Upper lobe of left lung (tissue), 6 donors: Measurements from ENCODE around the gene FBXO48. TPM values are rescaled to one million over a fixed set of nuclear protein-coding genes. Genes with fewer than 3 reads are reported as not detected.
"Not testable (repeated sequence)": the region's sequence is repeated elsewhere in the genome, so short reads cannot be mapped to it uniquely, and the experiment has no call there.

Experiments used
- ATAC-seq, 2 donors: fragments of 200-7000 bp; cut with Tn5 transposase; one replicate each; pipeline ENCODE4 v1.9.1; 2022; ENCODE audit warnings: mild to moderate bottlenecking in 2 of 2, moderate library complexity in 2 of 2; ENCODE audit not compliant: low FRiP score in 2 of 2
- DNase-seq, 2 donors: peaks; one replicate each; pipeline ENCODE4 v3.0.0-alpha.2; 2019 to 2020
- H3K27ac ChIP-seq, 4 donors: fragments of 200-600 bp; sonication (generic); one replicate each; pipeline ENCODE4 v1.5.1; 2016 to 2019
- H3K27me3 ChIP-seq, 4 donors: fragments of 200-600 bp; sonication (generic); one replicate each; pipeline ENCODE4 v1.5.1; 2017 to 2019
- H3K36me3 ChIP-seq, 4 donors: fragments of 200-600 bp; sonication (generic); one replicate each; pipeline ENCODE4 v1.5.1; 2016 to 2019
- H3K4me1 ChIP-seq, 4 donors: fragments of 200-600 bp; sonication (generic); one replicate each; pipeline ENCODE4 v1.5.1; 2018 to 2019
- H3K4me3 ChIP-seq, 4 donors: fragments of 200-600 bp; sonication (generic); one replicate each; pipeline ENCODE4 v1.5.1; 2017 to 2019; ENCODE audit warnings: mild to moderate bottlenecking in 2 of 4, moderate library complexity in 1 of 4
- H3K9me3 ChIP-seq, 4 donors: fragments of 200-600 bp; sonication (generic); one replicate each; pipeline ENCODE4 v1.5.1; 2018 to 2019
- EP300 ChIP-seq, 4 donors: sonication (generic); formaldehyde crosslinking; IDR thresholded peaks; one replicate each; pipeline ENCODE4 v1.5.1; 2017; ENCODE audit warnings: antibody characterized with exemption in 4 of 4, control low read depth in 2 of 4
- POLR2A ChIP-seq, 4 donors: fragments of 450-650 bp; IDR thresholded peaks; one replicate each; pipeline ENCODE4 v1.5.1; 2016 to 2017; ENCODE audit warnings: antibody characterized with exemption in 4 of 4, mild to moderate bottlenecking in 2 of 4
- POLR2AphosphoS5 ChIP-seq, 2 donors: sonication (generic); formaldehyde crosslinking; IDR thresholded peaks; one replicate each; pipeline ENCODE4 v1.5.1; 2017; ENCODE audit warnings: antibody characterized with exemption in 2 of 2
- WGBS, 2 donors: methylation state at CpG; one replicate each; pipeline ENCODE4 v1.1.5; 2017 to 2018; 5-methylcytosine and 5-hydroxymethylcytosine counted together
- total RNA-seq, 6 donors: library from RNA; depleted of rRNA in 4 of 6; stranded (reverse); fragments of >200 nt in 4 of 6; gene quantifications; one replicate each; pipeline versions ENCODE4 v1.1.0 to v1.2.1, GENCODE V29; 2016 to 2021
- TF ChIP-seq, protein P1 (sequence below), 6 experiments: fragments of 450-650 bp in 4 of 6; fragments of 200-600 bp in 2 of 6; sonication (generic) in 2 of 6; IDR thresholded peaks; one replicate each; pipeline ENCODE4 v1.5.1; 2016 to 2019; ENCODE audit warnings: antibody characterized with exemption in 6 of 6
- donor health status: DM: no; HTN: no; CAD: no; lungs with moderate emphysema.
- donor health status: DM: no; HTN: yes; CAD: no; lungs with severe emphysema.

FBXO48 gene
- total RNA-seq, 6 donors from 2014 or later, result 0.46 to 3.1 (median 1.5) TPM

DNA sequence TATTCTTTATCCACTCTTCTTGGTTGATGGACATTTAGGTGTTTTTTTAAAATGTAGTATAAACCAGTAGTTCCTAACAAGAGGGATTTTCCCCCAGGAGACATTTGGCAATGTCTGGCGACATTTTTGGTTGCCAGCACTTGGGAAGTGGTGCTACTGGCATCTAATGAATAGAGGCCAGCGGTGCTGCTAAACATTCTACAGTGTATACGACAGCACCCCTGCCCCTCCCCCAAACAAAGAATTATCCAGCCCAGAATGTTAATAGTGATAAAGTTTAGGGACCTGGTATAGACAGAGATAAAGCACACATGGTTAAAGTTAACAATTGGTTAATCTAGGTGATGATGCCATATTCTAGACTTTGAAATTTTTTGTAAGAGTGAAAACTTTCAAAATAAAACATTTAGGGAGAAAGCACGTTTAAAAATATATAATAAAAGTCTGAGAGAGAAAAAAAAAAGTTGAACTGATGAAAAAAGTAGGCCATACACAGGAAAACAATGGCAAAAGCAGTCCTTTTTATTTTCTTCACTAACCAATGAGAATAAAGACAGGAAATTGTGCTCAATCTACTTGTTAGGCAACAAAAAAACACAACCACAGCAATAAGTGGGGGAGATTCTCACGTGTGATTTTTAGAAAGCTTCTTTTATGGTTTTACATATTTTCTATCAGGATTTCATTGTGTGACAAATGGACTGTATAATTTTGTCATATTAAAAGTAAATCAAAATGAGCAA is 14.8 kb downstream of the FBXO48 start:
- TF ChIP-seq, protein P1, sequence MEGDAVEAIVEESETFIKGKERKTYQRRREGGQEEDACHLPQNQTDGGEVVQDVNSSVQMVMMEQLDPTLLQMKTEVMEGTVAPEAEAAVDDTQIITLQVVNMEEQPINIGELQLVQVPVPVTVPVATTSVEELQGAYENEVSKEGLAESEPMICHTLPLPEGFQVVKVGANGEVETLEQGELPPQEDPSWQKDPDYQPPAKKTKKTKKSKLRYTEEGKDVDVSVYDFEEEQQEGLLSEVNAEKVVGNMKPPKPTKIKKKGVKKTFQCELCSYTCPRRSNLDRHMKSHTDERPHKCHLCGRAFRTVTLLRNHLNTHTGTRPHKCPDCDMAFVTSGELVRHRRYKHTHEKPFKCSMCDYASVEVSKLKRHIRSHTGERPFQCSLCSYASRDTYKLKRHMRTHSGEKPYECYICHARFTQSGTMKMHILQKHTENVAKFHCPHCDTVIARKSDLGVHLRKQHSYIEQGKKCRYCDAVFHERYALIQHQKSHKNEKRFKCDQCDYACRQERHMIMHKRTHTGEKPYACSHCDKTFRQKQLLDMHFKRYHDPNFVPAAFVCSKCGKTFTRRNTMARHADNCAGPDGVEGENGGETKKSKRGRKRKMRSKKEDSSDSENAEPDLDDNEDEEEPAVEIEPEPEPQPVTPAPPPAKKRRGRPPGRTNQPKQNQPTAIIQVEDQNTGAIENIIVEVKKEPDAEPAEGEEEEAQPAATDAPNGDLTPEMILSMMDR (IDR thresholded peaks at IDR 0.05), result no peak
- TF ChIP-seq POLR2A (IDR thresholded peaks at IDR 0.05) (no peak), EP300 (IDR thresholded peaks at IDR 0.05) (no peak), POLR2AphosphoS5 (IDR thresholded peaks at IDR 0.05) (no peak)
- Histone ChIP-seq H3K27ac (no peak overlapping the region), H3K9me3 (no peaks in the 10 kb centered on the region), H3K27me3 (no peaks in the 10 kb centered on the region), H3K36me3 (no peaks in the 10 kb centered on the region), H3K4me3 (no peak overlapping the region), H3K4me1 (no peaks in the 10 kb centered on the region)
- WGBS, 2 donors, result 71% methylated on average over 5 of the region's 5 CpGs
- ATAC-seq, result no peak
- DNase-seq, result no peak

DNA sequence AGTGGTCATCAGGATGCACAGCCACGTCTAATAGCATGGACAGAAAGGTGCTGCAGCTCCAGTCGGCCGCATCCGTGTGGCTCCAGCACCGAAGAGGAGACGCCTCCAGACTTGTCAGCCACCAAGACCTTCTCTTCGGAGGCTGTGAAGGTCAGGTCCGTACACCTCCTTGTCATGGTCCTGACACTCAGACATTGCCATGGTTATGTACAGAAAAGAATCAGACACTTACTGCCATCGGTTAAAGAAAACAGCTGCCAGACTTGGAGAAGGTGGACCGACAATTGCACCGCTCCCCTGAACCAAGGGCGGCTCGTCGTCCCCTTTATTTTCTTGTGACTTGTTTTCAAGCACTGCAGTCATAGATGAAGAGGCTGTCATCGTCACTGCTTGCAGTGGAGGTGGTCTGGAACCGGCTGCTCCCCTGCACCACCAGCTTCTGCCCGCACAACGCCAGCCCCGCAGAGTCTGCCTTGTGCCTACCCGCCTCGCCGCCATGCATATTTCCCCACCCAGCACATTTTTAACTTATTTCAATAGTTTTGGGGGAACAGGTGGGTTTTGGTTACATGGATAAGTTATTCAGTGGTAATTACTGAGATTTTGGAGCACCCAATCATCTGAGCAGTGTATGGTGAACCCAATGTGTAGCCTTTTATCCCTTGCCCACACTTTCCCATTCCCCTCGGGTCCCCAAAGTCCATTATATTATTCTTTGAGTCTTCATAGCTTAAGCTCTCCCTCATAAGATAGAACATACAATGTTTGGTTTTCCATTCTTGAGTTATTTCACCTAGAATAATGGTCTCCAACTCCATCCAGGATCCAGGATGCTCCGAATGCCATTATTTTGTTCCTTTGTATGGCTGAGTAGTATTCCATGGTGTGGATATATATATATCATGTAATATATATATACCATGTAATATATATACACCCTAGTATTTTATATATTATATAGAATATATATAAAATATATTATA is 18.1 kb downstream of the FBXO48 start:
- TF ChIP-seq EP300 (IDR thresholded peaks at IDR 0.05) (no peak), POLR2AphosphoS5 (IDR thresholded peaks at IDR 0.05) (no peak), POLR2A (IDR thresholded peaks at IDR 0.05) (no peak)
- TF ChIP-seq, protein P1 (IDR thresholded peaks at IDR 0.05), result no peak
- 91 to 92% methylated on average over 21 to 24 of the region's 24 CpGs for WGBS, 2 donors

DNA sequence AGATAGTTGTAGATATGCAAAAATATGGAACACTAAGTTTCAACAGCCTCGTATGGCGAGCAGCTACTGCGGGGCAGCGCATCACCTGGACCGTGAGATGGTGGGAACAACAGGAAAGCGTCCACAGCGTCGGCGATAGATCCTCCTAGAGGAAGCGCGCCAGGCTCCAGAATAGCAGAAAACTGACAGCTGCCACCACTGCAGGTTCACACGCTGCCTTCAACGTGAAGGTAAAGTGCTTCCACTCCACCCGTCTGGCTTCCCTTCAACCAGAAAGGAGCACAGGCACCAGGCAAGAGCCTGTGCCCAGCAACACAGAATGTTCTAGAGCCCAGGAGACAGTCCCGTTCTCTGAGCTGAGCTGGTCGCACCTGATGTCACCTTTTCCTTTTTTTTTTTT is 20.0 kb downstream of the FBXO48 start:
- H3K36me3 ChIP-seq, result no peaks in the 10 kb centered on the region
- H3K27ac ChIP-seq, result no peak overlapping the region
- TF ChIP-seq EP300 (IDR thresholded peaks at IDR 0.05) (no peak), POLR2AphosphoS5 (IDR thresholded peaks at IDR 0.05) (no peak), POLR2A (IDR thresholded peaks at IDR 0.05) (no peak)
- TF ChIP-seq, protein P1 (IDR thresholded peaks at IDR 0.05), result no peak
- no peak overlapping the region for H3K4me3 ChIP-seq
- ATAC-seq (no peak), DNase-seq (no peak)
- no peaks in the 10 kb centered on the region for H3K9me3 ChIP-seq
- H3K4me1 ChIP-seq, result no peaks in the 10 kb centered on the region
- no peaks in the 10 kb centered on the region for H3K27me3 ChIP-seq
- 89 to 95% methylated on average over 15 to 16 of the region's 16 CpGs for WGBS, 2 donors

More for the DNA sequence above, 18.1 kb downstream of the FBXO48 start:
- DNase-seq (peak in 1 of 2 donors; percentile 71), ATAC-seq (peak; percentile 53 to 57)
- Histone ChIP-seq H3K9me3 (no peaks in the 10 kb centered on the region), H3K4me3 (no peak overlapping the region), H3K27ac (no peak overlapping the region), H3K27me3 (no peaks in the 10 kb centered on the region), H3K4me1 (no peaks in the 10 kb centered on the region), H3K36me3 (no peaks in the 10 kb centered on the region)

DNA sequence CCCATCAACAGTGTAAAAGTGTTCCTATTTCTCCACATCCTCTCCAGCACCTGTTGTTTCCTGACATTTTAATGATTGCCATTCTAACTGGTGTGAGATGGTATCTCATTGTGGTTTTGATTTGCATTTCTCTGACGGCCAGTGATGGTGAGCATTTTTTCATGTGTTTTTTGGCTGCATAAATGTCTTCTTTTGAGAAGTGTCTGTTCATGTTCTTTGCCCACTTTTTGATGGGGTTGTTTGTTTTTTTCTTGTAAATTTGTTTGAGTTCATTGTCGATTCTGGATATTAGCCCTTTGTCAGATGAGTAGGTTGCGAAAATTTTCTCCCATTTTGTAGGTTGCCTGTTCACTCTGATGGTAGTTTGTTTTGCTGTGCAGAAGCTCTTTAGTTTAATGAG is 20.7 kb downstream of the FBXO48 start:
- not testable (repeated sequence) for H3K36me3 ChIP-seq, H3K27ac ChIP-seq, DNase-seq, H3K9me3 ChIP-seq, H3K27me3 ChIP-seq, ATAC-seq, H3K4me3 ChIP-seq, H3K4me1 ChIP-seq
- 78 to 94% methylated on average over 2 to 3 of the region's 3 CpGs for WGBS, 2 donors

DNA sequence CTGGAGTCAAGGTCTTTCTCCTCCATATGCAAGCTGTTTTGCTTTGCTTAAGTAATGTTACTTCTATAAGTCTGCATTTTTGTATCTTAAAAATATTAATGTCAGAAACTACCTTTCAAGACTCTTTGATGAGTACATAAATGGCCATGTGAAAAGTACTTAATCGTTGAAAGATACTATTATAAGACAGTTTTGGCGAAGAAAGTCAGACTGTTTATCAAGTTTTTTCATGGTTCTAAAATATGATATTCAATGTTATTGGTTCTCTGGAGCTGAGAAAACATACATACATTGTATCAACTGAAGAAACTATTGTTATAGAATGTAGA is 25.1 kb downstream of the FBXO48 start:
- TF ChIP-seq, protein P1 (IDR thresholded peaks at IDR 0.05), result no peak
- TF ChIP-seq POLR2A (IDR thresholded peaks at IDR 0.05) (no peak), EP300 (IDR thresholded peaks at IDR 0.05) (no peak), POLR2AphosphoS5 (IDR thresholded peaks at IDR 0.05) (no peak)
- Histone ChIP-seq H3K36me3 (no peaks in the 10 kb centered on the region), H3K4me1 (peaks cover 14 to 28% (median 19%) of the 10 kb centered on the region in 4 donors), H3K27me3 (no peaks in the 10 kb centered on the region), H3K4me3 (no peak overlapping the region), H3K27ac (no peak overlapping the region), H3K9me3 (no peaks in the 10 kb centered on the region)
- no peak for DNase-seq
- ATAC-seq, result no peak
- WGBS, 2 donors, result 89 to 90% methylated on average over 2 of the region's 2 CpGs
